ENCODE measurements around the gene MRGPRG. TPM values are rescaled to one million over a fixed set of nuclear protein-coding genes. Genes with fewer than 3 reads are reported as not detected.

Gene MRGPRG
- total and polyA plus RNA-seq, 5 donors: not detected

GRCh38 chr11:3231851-3232744 lies 13.5 kb upstream of the MRGPRG start, which contains the start of gene MRGPRE:
TSS of gene MRGPRE (minus strand) at chr11:3232417. CDS start at chr11:3228799, 3,618 bp downstream.
- DNase-seq: peak in 2 of 3 donors; percentile 62 to 72
- 51% methylated on average over 39 of the region's 39 CpGs for WGBS
- H3K4me3 ChIP-seq (ENCODE audit: low read length): no peak within 1 kb of the TSS
- ATAC-seq: peak; percentile 54 to 62
- no peaks in the 10 kb centered on the region for H3K9me3 ChIP-seq (ENCODE audit: control insufficient read depth, low read length)
- H3K4me1 ChIP-seq (ENCODE audit: control insufficient read depth, insufficient read depth, low read length): no peaks in the 10 kb centered on the region
- H3K27me3 ChIP-seq (ENCODE audit: control insufficient read depth, insufficient read depth): no peaks in the 10 kb centered on the region
- intact Hi-C loops (cut with DNase I): loop anchor here in 1 of 4 donors (10.0 kb wide), 1 partner anchor 57 kb away; no protein-coding TSS in a partner anchor
- no peak within 1 kb of the TSS for H3K27ac ChIP-seq (ENCODE audit: low read length)

- peak in 1 of 2 donors; percentile 14 for ATAC-seq
- no peaks in the 10 kb centered on the region for H3K4me1 ChIP-seq (ENCODE audit: control insufficient read depth, insufficient read depth, low read length)
- intact Hi-C loops (cut with DNase I): loop anchor here in 1 of 4 donors (10.0 kb wide), 1 partner anchor 57 kb away; no protein-coding TSS in a partner anchor
- no peak for DNase-seq
- no peaks in the 10 kb centered on the region for H3K9me3 ChIP-seq (ENCODE audit: control insufficient read depth, low read length)
- H3K4me3 ChIP-seq (ENCODE audit: low read length): no peak overlapping the region
- H3K27ac ChIP-seq (ENCODE audit: low read length): no peak overlapping the region
- no peaks in the 10 kb centered on the region for H3K27me3 ChIP-seq (ENCODE audit: control insufficient read depth, insufficient read depth)
- 72% methylated on average over 6 of the region's 6 CpGs for WGBS
Observed at GRCh38 chr11:3231550-3231850, 12.9 kb upstream of the MRGPRG start.

GRCh38 chr11:3230636-3231549 lies 12.3 kb upstream of the MRGPRG start:
- ATAC-seq (no peak), DNase-seq (peak in 1 of 3 donors; percentile 50)
- no peaks in the 10 kb centered on the region for H3K4me1 ChIP-seq (ENCODE audit: control insufficient read depth, insufficient read depth, low read length)
- H3K27me3 ChIP-seq (ENCODE audit: control insufficient read depth, insufficient read depth): no peaks in the 10 kb centered on the region
- H3K9me3 ChIP-seq (ENCODE audit: control insufficient read depth, low read length): no peaks in the 10 kb centered on the region
- no peak overlapping the region for H3K27ac ChIP-seq (ENCODE audit: low read length)
- 79% methylated on average over 12 of the region's 12 CpGs for WGBS
- H3K4me3 ChIP-seq (ENCODE audit: low read length): no peak overlapping the region
- intact Hi-C loops (cut with DNase I): loop anchor here in 1 of 4 donors (10.0 kb wide), 1 partner anchor 56 kb away; no protein-coding TSS in a partner anchor

GRCh38 chr11:3229673-3230630 lies 11.3 kb upstream of the MRGPRG start:
- Histone ChIP-seq H3K27me3 (ENCODE audit: control insufficient read depth, insufficient read depth) (no peaks in the 10 kb centered on the region), H3K9me3 (ENCODE audit: control insufficient read depth, low read length) (no peaks in the 10 kb centered on the region), H3K4me1 (ENCODE audit: control insufficient read depth, insufficient read depth, low read length) (no peaks in the 10 kb centered on the region), H3K4me3 (ENCODE audit: low read length) (no peak overlapping the region), H3K27ac (ENCODE audit: low read length) (no peak overlapping the region)
- no peak for DNase-seq
- intact Hi-C loops (cut with DNase I): loop anchor here in 1 of 4 donors (10.0 kb wide), 1 partner anchor 55 kb away; no protein-coding TSS in a partner anchor
- 81% methylated on average over 21 of the region's 21 CpGs for WGBS
- no peak for ATAC-seq

GRCh38 chr11:3228445-3228829 lies 9.8 kb upstream of the MRGPRG start:
- Histone ChIP-seq H3K9me3 (ENCODE audit: control insufficient read depth, low read length) (no peaks in the 10 kb centered on the region), H3K27ac (ENCODE audit: low read length) (no peak overlapping the region), H3K4me3 (ENCODE audit: low read length) (no peak overlapping the region), H3K4me1 (ENCODE audit: control insufficient read depth, insufficient read depth, low read length) (no peaks in the 10 kb centered on the region), H3K27me3 (ENCODE audit: control insufficient read depth, insufficient read depth) (no peaks in the 10 kb centered on the region)
- intact Hi-C loops (cut with DNase I): no loop called here
- ATAC-seq (no peak), DNase-seq (no peak)
- 87% methylated on average over 23 of the region's 23 CpGs for WGBS

- no peaks in the 10 kb centered on the region for H3K4me1 ChIP-seq (ENCODE audit: control insufficient read depth, insufficient read depth, low read length)
- H3K27ac ChIP-seq (ENCODE audit: low read length): no peak overlapping the region
- 84% methylated on average over 46 of the region's 46 CpGs for WGBS
- intact Hi-C loops (cut with DNase I): no loop called here
- H3K4me3 ChIP-seq (ENCODE audit: low read length): no peak overlapping the region
- H3K27me3 ChIP-seq (ENCODE audit: control insufficient read depth, insufficient read depth): no peaks in the 10 kb centered on the region
- ATAC-seq (no peak), DNase-seq (peak in 2 of 3 donors; percentile 44 to 61)
- H3K9me3 ChIP-seq (ENCODE audit: control insufficient read depth, low read length): no peaks in the 10 kb centered on the region
Observed at GRCh38 chr11:3227568-3228444, 9.2 kb upstream of the MRGPRG start.

- Histone ChIP-seq H3K4me3 (ENCODE audit: low read length) (no peak overlapping the region), H3K4me1 (ENCODE audit: control insufficient read depth, insufficient read depth, low read length) (no peaks in the 10 kb centered on the region), H3K27ac (ENCODE audit: low read length) (no peak overlapping the region), H3K9me3 (ENCODE audit: control insufficient read depth, low read length) (no peaks in the 10 kb centered on the region), H3K27me3 (ENCODE audit: control insufficient read depth, insufficient read depth) (no peaks in the 10 kb centered on the region)
- WGBS: 89% methylated on average over 18 of the region's 18 CpGs
- intact Hi-C loops (cut with DNase I): no loop called here
- no peak for ATAC-seq
- DNase-seq: peak in 2 of 3 donors; percentile 10 to 54
Observed at GRCh38 chr11:3226846-3227567, 8.4 kb upstream of the MRGPRG start.

GRCh38 chr11:3225826-3226750 lies 7.5 kb upstream of the MRGPRG start:
- WGBS: 79% methylated on average over 21 of the region's 21 CpGs
- DNase-seq (peak in 2 of 3 donors; percentile 8 to 42), ATAC-seq (no peak)
- Histone ChIP-seq H3K27me3 (ENCODE audit: control insufficient read depth, insufficient read depth) (no peaks in the 10 kb centered on the region), H3K27ac (ENCODE audit: low read length) (no peak overlapping the region), H3K4me1 (ENCODE audit: control insufficient read depth, insufficient read depth, low read length) (no peaks in the 10 kb centered on the region), H3K4me3 (ENCODE audit: low read length) (no peak overlapping the region), H3K9me3 (ENCODE audit: control insufficient read depth, low read length) (no peaks in the 10 kb centered on the region)
- intact Hi-C loops (cut with DNase I): no loop called here
